Neural progenitor cell (in vitro differentiated cells): Measurements from ENCODE around the gene STAT5A.

Source experiments
- CTCF ChIP-seq: fragments of 200-600 bp; sonication (generic); IDR thresholded peaks from 2 replicates; pipeline ENCODE4 v1.5.1; 2017; ENCODE audit warnings: antibody characterized with exemption, mild to moderate bottlenecking
- EZH2 ChIP-seq: fragments of 200-600 bp; sonication (generic); IDR thresholded peaks from 2 replicates; pipeline ENCODE4 v1.6.1; 2017; ENCODE audit warnings: antibody characterized with exemption, mild to moderate bottlenecking, moderate library complexity
- EZH2phosphoT487 ChIP-seq: fragments of 200-600 bp; sonication (generic); IDR thresholded peaks from 2 replicates; pipeline ENCODE4 v1.6.1; 2017; ENCODE audit warnings: antibody characterized with exemption

- TF ChIP-seq EZH2phosphoT487 (no peak), CTCF (no peak), EZH2 (no peak)
These were observed 13.3 kb upstream of the STAT5A start for GRCh38 chr17:42274812-42275526.
